ENCODE data around the gene JAM3.
"Not testable (repeated sequence)": the region's sequence is repeated elsewhere in the genome, so short reads cannot be mapped to it uniquely, and the experiment has no call there.

Gene JAM3

GRCh38 chr11:134100171-134100570 is 31.3 kb downstream of the JAM3 start (continued):
- TF ChIP-seq CSRNP3 (CRISPR knock-in tag; IDR thresholded peaks at IDR 0.05) (no peak), TOX (CRISPR knock-in tag; IDR thresholded peaks at IDR 0.05; ENCODE audit: borderline replicate concordance) (no peak), ZFP30 (CRISPR knock-in tag; IDR thresholded peaks at IDR 0.05) (no peak)

GRCh38 chr11:134101282-134101681 is 32.4 kb downstream of the JAM3 start:
- 0 out of 3 replicates have a peak, but pooled peaks have one; percentile 20 for ATAC-seq

GRCh38 chr11:134110252-134110815 is 41.5 kb downstream of the JAM3 start:
- ATAC-seq: no peak
- TF ChIP-seq ZFP30 (CRISPR knock-in tag; IDR thresholded peaks at IDR 0.05): no peak
- TF ChIP-seq CREB5 (CRISPR knock-in tag; IDR thresholded peaks at IDR 0.05; ENCODE audit: low read depth): no peak
- TF ChIP-seq ESRRG (CRISPR knock-in tag; IDR thresholded peaks at IDR 0.05): no peak
- TF ChIP-seq ZNF70 (CRISPR knock-in tag; IDR thresholded peaks at IDR 0.05): no peak
- TF ChIP-seq ISL1 (CRISPR knock-in tag; IDR thresholded peaks at IDR 0.05): no peak
- no peak for TF ChIP-seq RARB (CRISPR knock-in tag; IDR thresholded peaks at IDR 0.05)
- TF ChIP-seq, protein P1, sequence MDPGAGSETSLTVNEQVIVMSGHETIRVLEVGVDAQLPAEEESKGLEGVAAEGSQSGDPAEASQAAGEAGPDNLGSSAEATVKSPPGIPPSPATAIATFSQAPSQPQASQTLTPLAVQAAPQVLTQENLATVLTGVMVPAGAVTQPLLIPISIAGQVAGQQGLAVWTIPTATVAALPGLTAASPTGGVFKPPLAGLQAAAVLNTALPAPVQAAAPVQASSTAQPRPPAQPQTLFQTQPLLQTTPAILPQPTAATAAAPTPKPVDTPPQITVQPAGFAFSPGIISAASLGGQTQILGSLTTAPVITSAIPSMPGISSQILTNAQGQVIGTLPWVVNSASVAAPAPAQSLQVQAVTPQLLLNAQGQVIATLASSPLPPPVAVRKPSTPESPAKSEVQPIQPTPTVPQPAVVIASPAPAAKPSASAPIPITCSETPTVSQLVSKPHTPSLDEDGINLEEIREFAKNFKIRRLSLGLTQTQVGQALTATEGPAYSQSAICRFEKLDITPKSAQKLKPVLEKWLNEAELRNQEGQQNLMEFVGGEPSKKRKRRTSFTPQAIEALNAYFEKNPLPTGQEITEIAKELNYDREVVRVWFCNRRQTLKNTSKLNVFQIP (CRISPR knock-in tag; IDR thresholded peaks at IDR 0.05; ENCODE audit: borderline replicate concordance, low read depth): no peak
- TF ChIP-seq, protein P2, sequence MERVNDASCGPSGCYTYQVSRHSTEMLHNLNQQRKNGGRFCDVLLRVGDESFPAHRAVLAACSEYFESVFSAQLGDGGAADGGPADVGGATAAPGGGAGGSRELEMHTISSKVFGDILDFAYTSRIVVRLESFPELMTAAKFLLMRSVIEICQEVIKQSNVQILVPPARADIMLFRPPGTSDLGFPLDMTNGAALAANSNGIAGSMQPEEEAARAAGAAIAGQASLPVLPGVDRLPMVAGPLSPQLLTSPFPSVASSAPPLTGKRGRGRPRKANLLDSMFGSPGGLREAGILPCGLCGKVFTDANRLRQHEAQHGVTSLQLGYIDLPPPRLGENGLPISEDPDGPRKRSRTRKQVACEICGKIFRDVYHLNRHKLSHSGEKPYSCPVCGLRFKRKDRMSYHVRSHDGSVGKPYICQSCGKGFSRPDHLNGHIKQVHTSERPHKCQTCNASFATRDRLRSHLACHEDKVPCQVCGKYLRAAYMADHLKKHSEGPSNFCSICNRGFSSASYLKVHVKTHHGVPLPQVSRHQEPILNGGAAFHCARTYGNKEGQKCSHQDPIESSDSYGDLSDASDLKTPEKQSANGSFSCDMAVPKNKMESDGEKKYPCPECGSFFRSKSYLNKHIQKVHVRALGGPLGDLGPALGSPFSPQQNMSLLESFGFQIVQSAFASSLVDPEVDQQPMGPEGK (CRISPR knock-in tag; IDR thresholded peaks at IDR 0.05; ENCODE audit: borderline replicate concordance): no peak
- no peak for TF ChIP-seq TOX (CRISPR knock-in tag; IDR thresholded peaks at IDR 0.05; ENCODE audit: borderline replicate concordance)
- TF ChIP-seq ARNTL (CRISPR knock-in tag; IDR thresholded peaks at IDR 0.05; ENCODE audit: borderline replicate concordance, low read depth): no peak
- TF ChIP-seq CSRNP3 (CRISPR knock-in tag; IDR thresholded peaks at IDR 0.05): no peak
- no peak for TF ChIP-seq BACH2 (CRISPR knock-in tag; IDR thresholded peaks at IDR 0.05; ENCODE audit: borderline replicate concordance)
- TF ChIP-seq ZFP3 (CRISPR knock-in tag; IDR thresholded peaks at IDR 0.05): no peak
- no peak for TF ChIP-seq ZC3H10 (CRISPR knock-in tag; IDR thresholded peaks at IDR 0.05)
- TF ChIP-seq GLIS3 (CRISPR knock-in tag; IDR thresholded peaks at IDR 0.05): no peak
- TF ChIP-seq SNAI2 (CRISPR knock-in tag; IDR thresholded peaks at IDR 0.05): no peak
- TF ChIP-seq, protein P3, sequence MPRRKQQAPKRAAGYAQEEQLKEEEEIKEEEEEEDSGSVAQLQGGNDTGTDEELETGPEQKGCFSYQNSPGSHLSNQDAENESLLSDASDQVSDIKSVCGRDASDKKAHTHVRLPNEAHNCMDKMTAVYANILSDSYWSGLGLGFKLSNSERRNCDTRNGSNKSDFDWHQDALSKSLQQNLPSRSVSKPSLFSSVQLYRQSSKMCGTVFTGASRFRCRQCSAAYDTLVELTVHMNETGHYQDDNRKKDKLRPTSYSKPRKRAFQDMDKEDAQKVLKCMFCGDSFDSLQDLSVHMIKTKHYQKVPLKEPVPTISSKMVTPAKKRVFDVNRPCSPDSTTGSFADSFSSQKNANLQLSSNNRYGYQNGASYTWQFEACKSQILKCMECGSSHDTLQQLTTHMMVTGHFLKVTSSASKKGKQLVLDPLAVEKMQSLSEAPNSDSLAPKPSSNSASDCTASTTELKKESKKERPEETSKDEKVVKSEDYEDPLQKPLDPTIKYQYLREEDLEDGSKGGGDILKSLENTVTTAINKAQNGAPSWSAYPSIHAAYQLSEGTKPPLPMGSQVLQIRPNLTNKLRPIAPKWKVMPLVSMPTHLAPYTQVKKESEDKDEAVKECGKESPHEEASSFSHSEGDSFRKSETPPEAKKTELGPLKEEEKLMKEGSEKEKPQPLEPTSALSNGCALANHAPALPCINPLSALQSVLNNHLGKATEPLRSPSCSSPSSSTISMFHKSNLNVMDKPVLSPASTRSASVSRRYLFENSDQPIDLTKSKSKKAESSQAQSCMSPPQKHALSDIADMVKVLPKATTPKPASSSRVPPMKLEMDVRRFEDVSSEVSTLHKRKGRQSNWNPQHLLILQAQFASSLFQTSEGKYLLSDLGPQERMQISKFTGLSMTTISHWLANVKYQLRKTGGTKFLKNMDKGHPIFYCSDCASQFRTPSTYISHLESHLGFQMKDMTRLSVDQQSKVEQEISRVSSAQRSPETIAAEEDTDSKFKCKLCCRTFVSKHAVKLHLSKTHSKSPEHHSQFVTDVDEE (CRISPR knock-in tag; IDR thresholded peaks at IDR 0.05): no peak
- no peak for TF ChIP-seq TCF4 (CRISPR knock-in tag; IDR thresholded peaks at IDR 0.05; ENCODE audit: borderline replicate concordance)

More at GRCh38 chr11:134101282-134101681, 32.4 kb downstream of the JAM3 start:
- TF ChIP-seq TCF4 (CRISPR knock-in tag; IDR thresholded peaks at IDR 0.05; ENCODE audit: borderline replicate concordance) (no peak), BACH2 (CRISPR knock-in tag; IDR thresholded peaks at IDR 0.05; ENCODE audit: borderline replicate concordance) (no peak), ZFP30 (CRISPR knock-in tag; IDR thresholded peaks at IDR 0.05) (no peak), SNAI2 (CRISPR knock-in tag; IDR thresholded peaks at IDR 0.05) (no peak), ESRRG (CRISPR knock-in tag; IDR thresholded peaks at IDR 0.05) (no peak)

- ATAC-seq: not testable (repeated sequence)
Measured at GRCh38 chr11:134113787-134114186, 44.9 kb downstream of the JAM3 start.
